ENCODE results near the gene VPS26C.

DNA sequence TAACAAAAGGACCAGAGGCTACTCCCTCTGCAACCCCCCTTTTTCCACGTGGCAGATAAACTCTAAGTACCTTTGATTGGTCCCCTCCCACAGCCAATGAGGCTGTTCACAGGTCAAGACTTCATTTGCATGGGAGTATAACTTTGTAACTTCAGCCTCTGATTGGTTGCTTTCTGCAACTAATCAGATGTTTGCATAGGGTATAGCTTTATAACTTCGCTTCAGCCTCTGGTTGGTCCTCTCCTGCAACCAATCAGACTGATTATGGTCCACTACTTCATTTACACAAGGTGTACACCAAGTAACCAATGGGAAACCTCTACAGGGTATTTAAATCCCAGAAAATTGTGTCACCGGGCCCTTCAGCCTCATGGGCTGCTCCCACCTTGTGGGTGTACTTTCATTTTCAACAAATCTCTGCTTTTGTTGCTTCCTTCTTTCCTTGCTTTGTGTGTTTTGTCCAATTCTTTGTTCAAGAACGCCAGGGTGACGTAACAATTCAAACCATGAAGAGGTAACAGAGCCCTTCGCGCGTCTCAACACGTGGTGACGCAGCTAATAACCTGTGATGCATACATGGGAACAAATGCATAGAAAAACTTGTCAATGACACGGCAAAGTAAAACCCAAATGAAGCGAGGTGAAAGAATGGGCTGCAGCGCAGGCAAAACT lies 47.2 kb downstream of the VPS26C start:
- TF ChIP-seq, protein P1, sequence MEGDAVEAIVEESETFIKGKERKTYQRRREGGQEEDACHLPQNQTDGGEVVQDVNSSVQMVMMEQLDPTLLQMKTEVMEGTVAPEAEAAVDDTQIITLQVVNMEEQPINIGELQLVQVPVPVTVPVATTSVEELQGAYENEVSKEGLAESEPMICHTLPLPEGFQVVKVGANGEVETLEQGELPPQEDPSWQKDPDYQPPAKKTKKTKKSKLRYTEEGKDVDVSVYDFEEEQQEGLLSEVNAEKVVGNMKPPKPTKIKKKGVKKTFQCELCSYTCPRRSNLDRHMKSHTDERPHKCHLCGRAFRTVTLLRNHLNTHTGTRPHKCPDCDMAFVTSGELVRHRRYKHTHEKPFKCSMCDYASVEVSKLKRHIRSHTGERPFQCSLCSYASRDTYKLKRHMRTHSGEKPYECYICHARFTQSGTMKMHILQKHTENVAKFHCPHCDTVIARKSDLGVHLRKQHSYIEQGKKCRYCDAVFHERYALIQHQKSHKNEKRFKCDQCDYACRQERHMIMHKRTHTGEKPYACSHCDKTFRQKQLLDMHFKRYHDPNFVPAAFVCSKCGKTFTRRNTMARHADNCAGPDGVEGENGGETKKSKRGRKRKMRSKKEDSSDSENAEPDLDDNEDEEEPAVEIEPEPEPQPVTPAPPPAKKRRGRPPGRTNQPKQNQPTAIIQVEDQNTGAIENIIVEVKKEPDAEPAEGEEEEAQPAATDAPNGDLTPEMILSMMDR (IDR thresholded peaks at IDR 0.05): no peak
- TF ChIP-seq POLR2A (IDR thresholded peaks at IDR 0.05; ENCODE audit: low read length) (no peak), POLR2AphosphoS2 (conservative IDR thresholded peaks at IDR 0.05; ENCODE audit: low read length) (no peak), FOXS1 (CRISPR knock-in tag; IDR thresholded peaks at IDR 0.05) (no peak), EP300 (IDR thresholded peaks at IDR 0.05) (no peak), CHD4 (IDR thresholded peaks at IDR 0.05; ENCODE audit: borderline replicate concordance) (no peak), ESRRA (IDR thresholded peaks at IDR 0.05; ENCODE audit: borderline replicate concordance, low read length) (no peak), ZFP36 (IDR thresholded peaks at IDR 0.05; ENCODE audit: borderline replicate concordance, partially characterized antibody) (no peak), RAD21 (conservative IDR thresholded peaks at IDR 0.05 in 1 of 2, IDR thresholded peaks at IDR 0.05 in 1 of 2) (no peak), KDM5A (IDR thresholded peaks at IDR 0.05) (no peak), ZNF302 (CRISPR knock-in tag; IDR thresholded peaks at IDR 0.05) (no peak), ZC3H11A (IDR thresholded peaks at IDR 0.05) (no peak)
- TF ChIP-seq, protein P2, sequence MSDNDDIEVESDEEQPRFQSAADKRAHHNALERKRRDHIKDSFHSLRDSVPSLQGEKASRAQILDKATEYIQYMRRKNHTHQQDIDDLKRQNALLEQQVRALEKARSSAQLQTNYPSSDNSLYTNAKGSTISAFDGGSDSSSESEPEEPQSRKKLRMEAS (IDR thresholded peaks at IDR 0.05): no peak
